Stimulated activated CD8-positive, alpha-beta memory T cell treated with anti-CD3 and anti-CD28 coated beads, Interleukin-15, amount 100 ng/mL, for 24 hours (primary cell): ENCODE measurements around the gene UBTFL1.
"Not testable (repeated sequence)": the region's sequence is repeated elsewhere in the genome, so short reads cannot be mapped to it uniquely, and the experiment has no call there.

Experiments used
- DNase-seq: peaks from one replicate; pipeline ENCODE4 v3.0.0-alpha.2; 2020; ENCODE audit warnings: low read depth

The UBTFL1 gene, protein sequence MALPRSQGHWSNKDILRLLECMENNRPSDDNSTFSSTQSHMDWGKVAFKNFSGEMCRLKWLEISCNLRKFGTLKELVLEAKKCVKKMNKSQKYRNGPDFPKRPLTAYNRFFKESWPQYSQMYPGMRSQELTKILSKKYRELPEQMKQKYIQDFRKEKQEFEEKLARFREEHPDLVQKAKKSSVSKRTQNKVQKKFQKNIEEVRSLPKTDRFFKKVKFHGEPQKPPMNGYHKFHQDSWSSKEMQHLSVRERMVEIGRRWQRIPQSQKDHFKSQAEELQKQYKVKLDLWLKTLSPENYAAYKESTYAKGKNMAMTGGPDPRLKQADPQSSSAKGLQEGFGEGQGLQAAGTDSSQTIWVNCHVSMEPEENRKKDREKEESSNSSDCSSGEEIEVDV

DNA sequence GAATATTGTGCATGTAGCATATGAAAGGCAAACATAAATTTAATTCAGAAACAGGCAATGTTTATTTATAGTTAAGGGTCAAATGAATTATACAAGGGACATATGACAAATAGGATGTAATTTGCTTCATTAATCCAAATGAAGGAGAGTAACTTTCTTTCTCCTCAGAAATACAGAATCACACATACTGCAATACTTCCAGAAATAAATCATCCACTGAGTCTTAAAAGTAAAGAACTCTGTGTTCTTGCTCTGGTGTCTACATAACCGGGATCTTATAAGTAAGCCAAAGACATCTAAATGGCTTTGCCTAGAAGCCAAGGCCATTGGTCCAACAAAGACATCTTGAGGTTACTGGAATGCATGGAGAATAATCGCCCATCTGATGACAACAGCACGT is at the start of gene UBTFL1:
UBTFL1 (plus strand) TSS at position 301 of the 400 bp plus-strand sequence; CDS start at position 301, 0 bp downstream.
- DNase-seq = not testable (repeated sequence)

DNA sequence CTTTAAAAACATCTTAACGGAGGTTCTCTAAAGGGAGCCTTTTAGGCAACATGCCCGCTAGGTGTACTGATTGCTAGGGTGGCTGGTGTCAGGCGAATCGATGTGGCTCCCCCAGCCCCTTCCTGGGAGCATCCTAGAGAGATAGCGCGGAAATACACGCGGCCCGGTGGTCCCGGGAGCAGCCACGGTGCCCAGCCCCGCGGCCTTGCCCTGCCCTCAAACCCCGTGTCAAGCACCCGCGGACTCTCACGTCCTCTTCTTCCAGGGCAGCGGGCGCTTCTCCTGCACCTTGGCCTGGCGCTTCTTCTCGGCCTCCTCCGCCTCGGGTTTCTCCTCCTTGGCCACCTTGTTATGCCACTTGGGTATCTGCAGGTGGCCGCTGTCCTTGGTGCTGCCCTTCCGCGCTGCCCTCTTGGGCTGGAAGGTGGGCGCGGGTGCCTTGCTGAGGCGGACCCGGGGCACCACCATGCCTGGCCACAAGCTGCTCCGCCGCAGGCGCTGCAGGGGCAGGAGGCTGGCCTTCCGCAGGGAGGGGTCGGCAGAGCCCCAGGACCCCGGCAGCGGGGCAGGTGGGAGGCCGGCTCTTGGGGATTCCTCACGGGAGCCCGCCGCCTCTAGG is 34.0 kb upstream of the UBTFL1 start:
- DNase-seq = not testable (repeated sequence)

DNA sequence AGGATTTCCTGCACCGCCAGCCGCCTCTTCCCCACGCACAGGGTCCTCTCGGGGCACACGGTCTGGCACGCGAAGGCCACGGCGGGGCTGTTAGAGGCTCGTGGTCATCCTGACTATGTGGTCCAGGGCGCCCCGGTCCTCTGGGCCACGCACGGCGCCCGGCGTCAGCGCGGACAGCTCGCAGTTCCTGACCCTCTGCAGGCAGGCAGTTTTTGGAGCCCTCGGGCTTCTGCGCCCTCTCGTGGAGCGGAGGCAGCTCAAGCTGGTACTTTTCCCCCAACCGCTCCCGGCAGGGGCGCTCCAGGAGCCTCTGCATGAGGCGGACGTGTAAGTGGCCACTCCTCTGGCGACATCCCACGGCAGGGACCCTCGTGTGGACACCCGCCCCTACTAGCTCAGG is 33.4 kb upstream of the UBTFL1 start:
- DNase-seq = not testable (repeated sequence)

DNA sequence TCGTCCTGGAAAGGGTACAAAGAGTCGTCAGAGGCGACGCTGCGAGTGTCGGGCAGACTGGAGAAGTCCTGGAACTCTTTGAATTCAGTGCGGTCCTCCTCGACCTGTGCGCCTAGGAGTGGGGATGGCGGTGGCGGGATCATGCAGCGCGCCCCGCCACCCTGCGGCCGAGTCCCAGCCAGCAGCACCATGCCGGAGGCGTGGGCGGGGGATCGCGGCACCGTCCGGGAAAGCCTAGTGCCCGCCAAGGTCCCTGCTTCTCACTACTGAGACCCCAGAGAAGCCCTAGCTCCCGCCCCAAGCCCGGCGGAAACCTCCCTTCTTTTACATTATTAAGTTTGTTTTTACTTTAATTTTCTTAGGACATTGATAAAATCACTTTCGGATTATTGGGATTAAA is 32.2 kb upstream of the UBTFL1 start:
- not testable (repeated sequence) for DNase-seq

DNA sequence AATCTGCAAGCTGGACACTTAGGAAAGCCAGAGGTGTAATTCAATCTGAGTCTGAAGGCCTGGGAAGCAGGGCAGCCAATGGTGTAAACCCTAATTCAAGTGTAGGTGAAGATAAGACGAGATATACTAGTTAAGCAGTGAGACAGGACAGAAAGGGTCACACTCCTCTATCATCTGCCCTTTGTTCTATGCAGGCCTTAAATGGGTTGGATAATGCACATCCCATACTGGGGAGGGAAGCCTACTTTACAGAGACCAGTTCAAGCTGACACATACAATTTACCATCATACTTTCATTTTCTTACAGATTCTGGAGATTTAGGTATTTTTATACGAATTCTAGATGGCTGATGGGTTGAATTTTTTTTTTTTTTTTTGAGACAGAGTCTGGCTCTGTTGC is 3.0 kb downstream of the UBTFL1 start:
- not testable (repeated sequence) for DNase-seq

DNA sequence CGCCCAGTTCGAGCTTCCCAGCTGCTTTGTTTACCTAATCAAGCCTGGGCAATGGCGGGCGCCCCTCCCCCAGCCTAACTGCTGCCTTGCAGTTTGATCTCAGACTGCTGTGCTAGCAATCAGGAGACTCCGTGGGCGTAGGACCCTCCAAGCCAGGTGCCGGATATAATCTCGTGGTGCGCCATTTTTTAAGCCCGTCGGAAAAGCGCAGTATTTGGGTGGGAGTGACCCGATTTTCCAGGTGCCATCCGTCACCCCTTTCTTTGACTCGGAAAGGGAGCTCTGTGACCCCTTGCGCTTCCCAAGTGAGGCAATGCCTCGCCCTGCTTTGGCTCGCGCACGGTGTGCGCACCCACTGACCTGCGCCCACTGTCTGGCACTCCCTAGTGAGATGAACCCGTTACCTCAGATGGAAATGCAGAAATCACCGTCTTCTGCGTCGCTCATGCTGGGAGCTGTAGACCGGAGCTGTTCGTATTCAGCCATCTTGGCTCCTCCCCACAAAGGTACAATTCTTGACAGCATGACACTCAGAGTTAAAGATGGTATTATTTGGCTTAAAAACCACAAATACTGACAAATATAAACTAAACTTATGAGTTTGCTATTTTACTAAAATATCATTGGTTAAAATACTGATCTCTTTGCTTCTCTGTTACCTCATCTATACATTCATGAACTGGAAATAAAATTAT is 9.6 kb downstream of the UBTFL1 start:
- not testable (repeated sequence) for DNase-seq

DNA sequence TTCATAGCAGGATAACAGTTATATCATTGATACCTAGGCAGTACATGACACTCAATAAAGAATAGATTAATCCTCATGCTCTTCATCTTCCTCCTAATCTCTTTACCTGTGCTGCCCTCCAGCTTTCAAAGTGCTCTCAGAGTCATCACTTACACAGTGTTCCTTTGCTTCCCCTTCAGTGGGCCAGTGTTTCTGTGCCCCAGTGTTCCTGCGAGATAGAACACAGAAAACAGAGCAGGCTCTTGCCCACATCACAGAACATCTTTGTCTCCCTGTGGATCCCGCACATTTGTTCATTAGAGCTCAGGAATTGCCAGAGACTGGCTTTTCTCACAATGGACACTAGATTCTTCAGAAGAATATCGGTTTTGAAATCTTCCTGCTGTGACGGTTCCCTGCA is 12.5 kb downstream of the UBTFL1 start:
- not testable (repeated sequence) for DNase-seq

DNA sequence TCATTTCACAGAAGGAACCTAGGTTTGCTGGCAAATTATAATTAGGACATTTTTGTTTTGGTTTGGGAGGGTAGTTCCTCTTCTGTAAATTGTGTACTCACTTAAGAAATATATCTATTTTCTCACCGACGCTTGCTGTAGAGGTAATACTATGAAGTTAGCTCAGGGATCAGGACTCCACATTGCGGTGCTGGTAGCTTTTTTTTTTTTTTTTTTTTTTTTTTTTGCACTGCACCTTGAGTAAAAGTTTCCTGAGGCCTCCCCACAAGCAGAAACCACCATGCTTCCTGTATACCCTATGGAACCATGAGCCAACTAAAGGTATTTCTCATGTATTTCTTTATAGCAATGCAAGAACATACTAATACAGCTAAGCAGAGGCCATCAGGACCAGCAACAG is 14.7 kb downstream of the UBTFL1 start:
- no peak for DNase-seq

DNA sequence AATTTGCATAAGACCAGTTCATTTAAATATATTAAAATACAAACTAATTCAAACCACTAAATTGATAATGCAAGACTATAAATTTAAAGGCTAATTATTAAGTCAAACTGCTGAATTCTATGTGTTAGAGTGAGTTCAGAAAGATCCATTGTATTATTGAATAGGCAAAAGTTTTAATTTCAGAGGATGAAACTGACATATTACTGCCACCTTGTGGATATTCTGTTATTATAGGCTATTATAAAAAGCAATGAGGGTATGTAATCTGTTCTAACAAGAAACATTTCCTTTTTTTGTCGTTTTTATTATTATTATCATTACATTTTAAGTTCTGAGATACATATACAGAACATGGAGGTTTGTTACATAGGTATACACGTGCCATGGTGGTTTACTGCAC is 27.8 kb downstream of the UBTFL1 start:
- no peak for DNase-seq

DNA sequence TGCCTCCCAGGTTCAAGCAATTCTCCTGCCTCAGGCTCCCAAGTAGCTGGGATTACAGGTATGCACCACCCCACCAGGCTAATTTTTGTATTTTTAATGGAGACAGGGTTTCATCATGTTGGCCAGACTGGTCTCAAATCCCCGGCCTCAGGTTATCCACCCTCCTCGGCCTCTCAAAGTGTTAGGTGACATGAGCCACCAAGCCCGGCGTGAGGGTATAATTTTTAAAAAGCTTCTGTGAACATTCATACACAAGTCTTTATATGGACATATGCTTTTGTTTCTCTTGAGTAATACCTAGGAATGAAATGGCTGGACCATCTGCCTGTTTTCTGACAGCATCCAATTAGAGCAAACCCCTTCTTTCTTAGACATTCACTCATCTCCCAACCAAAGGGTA is 34.4 kb downstream of the UBTFL1 start:
- DNase-seq = no peak

DNA sequence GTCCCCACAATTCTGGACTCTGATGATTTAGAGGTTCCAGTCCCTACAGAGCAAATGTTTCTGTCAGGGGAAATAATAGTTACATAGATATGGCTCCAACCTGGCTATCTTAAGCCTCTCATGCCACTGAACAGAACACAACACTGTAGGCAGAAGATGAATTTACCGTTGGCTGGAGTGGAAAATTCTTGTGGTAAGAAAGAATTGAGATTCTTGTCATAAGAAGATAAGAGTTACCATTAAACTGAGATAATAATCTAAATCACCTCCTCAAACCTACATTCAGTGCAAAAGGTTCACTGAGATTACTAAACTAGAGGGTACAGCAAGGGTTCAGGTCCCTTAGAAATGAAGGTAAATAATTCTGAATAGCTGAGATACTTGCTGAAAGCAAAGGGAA is 38.6 kb downstream of the UBTFL1 start:
- DNase-seq = no peak

DNA sequence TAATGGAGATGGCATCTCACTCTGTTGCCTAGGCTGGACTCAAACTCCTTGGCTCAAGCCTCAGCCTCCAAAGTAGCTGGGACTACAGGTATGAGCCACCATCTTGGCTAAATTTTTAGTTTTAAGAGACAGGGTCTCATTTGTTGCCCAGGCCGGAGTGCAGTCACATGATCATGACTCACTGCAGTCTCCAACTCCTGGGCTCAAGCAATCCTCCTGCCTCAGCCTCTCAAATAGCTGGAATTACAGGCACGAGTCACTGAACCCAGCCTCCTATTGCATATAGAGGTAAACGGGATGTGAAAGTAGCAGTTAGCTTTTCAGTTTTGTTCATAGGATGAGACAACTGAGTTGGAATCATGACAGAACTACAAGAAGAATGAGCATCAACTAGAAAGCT is 39.2 kb downstream of the UBTFL1 start:
- no peak for DNase-seq

DNA sequence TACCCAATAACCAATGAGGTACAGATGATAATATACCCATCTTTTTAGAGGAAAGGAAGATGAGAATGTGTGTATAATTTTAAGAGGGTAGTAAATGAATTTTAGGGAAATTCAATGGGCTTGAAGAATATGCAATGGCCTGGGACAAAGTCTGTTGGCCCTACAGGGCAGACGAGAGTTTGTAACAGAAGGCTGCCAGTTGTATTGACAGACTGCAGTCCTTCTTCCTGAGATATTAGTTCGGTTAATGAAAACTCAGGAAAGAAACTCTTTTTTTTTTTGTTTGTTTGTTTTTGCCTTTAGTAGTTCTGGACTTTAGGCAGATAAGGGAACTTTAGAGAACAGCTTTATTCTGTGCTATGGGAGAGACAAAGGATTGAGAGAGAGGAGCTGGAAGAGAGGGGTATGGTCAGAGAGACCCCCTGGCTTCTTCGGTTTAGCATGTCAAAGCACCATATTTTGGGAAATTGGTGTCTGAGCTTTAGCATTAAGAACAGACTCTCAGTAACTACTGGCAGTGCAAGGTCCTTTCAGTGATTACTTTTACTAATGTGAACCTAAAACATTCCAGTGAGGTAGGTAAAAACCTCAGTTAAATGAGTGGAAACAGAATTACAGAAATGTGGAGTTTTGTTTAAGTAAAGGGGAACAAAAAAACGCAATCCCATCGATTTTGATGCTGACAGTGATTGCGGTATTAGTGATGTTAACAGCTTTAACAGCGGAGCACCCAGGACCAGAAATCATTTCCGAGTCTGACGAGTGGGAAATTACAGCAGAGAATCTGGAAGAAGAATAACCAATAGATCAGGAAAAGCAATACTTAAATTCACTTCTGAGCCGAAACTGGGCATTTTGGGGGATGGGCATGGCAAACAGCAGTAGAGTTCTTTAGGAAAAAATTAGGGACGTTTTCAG is 48.1 kb downstream of the UBTFL1 start:
- DNase-seq = no peak

DNA sequence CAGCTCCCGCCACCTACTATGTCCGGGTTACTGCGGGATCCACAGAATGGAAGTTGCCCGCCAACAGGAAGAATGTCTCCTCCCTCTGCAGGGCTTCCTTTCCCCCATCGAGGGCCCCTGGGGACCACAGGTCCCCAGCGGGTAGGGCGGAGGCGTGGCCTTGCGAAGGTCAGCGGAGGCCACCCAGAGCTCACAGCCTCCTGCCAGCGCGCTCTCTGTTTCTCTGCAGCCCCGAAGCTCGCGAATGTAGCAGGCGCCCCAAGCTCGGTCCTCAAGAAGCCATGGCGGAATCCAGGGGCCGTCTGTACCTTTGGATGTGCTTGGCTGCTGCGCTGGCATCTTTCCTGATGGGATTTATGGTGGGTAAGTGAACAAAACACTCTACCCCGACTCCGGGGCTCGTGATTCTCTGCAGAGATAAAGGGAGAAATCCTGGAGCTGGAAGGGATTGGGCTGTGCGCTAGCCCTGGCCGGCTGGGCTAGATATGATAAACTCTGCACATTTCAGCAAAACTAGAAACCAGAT is 48.8 kb downstream of the UBTFL1 start, which contains the start of gene NAALAD2:
NAALAD2 (plus strand) TSS at position 186 of the 526 bp plus-strand sequence; CDS start at position 282, 96 bp downstream.
- no peak for DNase-seq

DNA sequence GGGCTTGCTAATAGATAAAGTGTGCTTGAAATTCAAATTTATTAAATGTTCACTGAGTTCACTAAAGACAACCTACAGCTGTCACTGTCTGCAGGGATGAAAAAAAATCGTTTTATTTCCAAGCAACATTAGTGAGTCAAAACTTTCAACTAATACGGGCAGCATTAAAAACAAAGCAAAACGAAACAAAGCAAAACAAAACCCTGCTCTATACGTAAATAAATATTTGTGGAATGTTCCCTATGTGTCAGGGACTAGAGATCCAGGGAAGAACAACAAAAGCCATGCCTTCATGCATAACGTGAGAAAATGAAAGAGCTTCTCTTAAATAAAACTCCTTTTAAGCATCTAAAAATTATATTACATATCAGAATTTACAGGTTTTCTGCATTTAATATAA is 49.3 kb downstream of the UBTFL1 start:
- no peak for DNase-seq
